H1 (cell line): Measurements from ENCODE around the gene BMERB1. TPM values are rescaled to one million over a fixed set of nuclear protein-coding genes. Genes with fewer than 3 reads are reported as not detected.
A peak's percentile ranks its signal among the peaks of the same experiment; 100 is the strongest.

Experiments used
- CTCF ChIA-PET: fragments of 300-600 bp; sonication (Branson Sonifier 250); formaldehyde crosslinking; loops from one replicate; lab custom pipeline; 2021; ENCODE audit not compliant: partially characterized antibody; lab: Charles Lee
- POLR2A ChIA-PET: fragments of 300-600 bp; sonication (Branson Sonifier 250); formaldehyde crosslinking; loops from one replicate; lab custom pipeline; 2021; ENCODE audit warnings: inconsistent platforms; ENCODE audit not compliant: partially characterized antibody; lab: Charles Lee
- DNase-seq, 2 experiments: peaks; one replicate each; pipeline versions ENCODE4 v3.0.0 to v3.0.0-alpha.2; 2010 to 2022; ENCODE audit warnings: low spot score in 2 of 2, low read depth in 1 of 2, mixed read lengths in 1 of 2
- FAIRE-seq: peaks from 2 replicates; lab custom pipeline; 2011; peaks lifted over from hg19 to GRCh38; lab: Jason Lieb, UNC
- H2AFZ ChIP-seq: 2 replicates; pipeline ENCODE4 v1.8.1; 2012; ENCODE audit warnings: low read length, inconsistent platforms
- H2AK5ac ChIP-seq: 2 replicates; pipeline ENCODE4 v1.6.1; 2013; ENCODE audit warnings: low read depth, low read length
- H2BK120ac ChIP-seq: replicated peaks from 2 replicates; pipeline ENCODE3; 2013; ENCODE audit warnings: low read depth, low read length, inconsistent platforms
- H2BK12ac ChIP-seq: 2 replicates; pipeline ENCODE4 v1.6.1; 2013; ENCODE audit warnings: low read depth, low read length
- H2BK15ac ChIP-seq: 2 replicates; pipeline ENCODE4 v1.6.1; 2013; ENCODE audit warnings: low read length
- H2BK20ac ChIP-seq: 2 replicates; pipeline ENCODE4 v1.6.1; 2013; ENCODE audit warnings: low read length
- H2BK5ac ChIP-seq: 2 replicates; pipeline ENCODE4 v1.6.1; 2013; ENCODE audit warnings: low read depth, low read length
- H3K14ac ChIP-seq: 2 replicates; pipeline ENCODE4 v1.6.1; 2013; ENCODE audit warnings: inconsistent platforms; ENCODE audit not compliant: insufficient read length
- H3K18ac ChIP-seq: 2 replicates; pipeline ENCODE4 v1.6.1; 2013; ENCODE audit warnings: low read length; ENCODE audit errors: extremely low read depth
- H3K23ac ChIP-seq: 2 replicates; pipeline ENCODE4 v1.6.1; 2013; ENCODE audit warnings: inconsistent platforms; ENCODE audit not compliant: insufficient read length
- H3K23me2 ChIP-seq: 2 replicates; pipeline ENCODE4 v1.6.1; 2013; ENCODE audit warnings: low read depth, low read length
- H3K27ac ChIP-seq: 2 replicates; pipeline ENCODE4 v1.6.1; 2011; ENCODE audit warnings: low read depth, low read length, inconsistent platforms
- H3K27me3 ChIP-seq, 4 experiments: replicated peaks in 1 of 4; 1 replicate in 1 of 4; 2 replicates in 3 of 4; pipeline versions ENCODE4 v1.6.1 to v1.8.1; 2011 to 2013; ENCODE audit warnings: low read length in 3 of 4, mild to moderate bottlenecking in 3 of 4, inconsistent platforms in 2 of 4, mixed read lengths in 2 of 4, moderate library complexity in 1 of 4; ENCODE audit not compliant: control insufficient read depth in 3 of 4, insufficient read depth in 3 of 4; ENCODE audit errors: extremely low read depth in 1 of 4
- H3K36me3 ChIP-seq, 4 experiments: 2 replicates each; pipeline versions ENCODE4 v1.6.1 to v1.8.1; 2011 to 2013; ENCODE audit warnings: mild to moderate bottlenecking in 4 of 4, low read length in 3 of 4, moderate library complexity in 2 of 4, control low read depth in 1 of 4, inconsistent platforms in 1 of 4; ENCODE audit not compliant: insufficient read depth in 4 of 4, control insufficient read depth in 2 of 4
- H3K4ac ChIP-seq: replicated peaks from 2 replicates; pipeline ENCODE3; 2013; ENCODE audit warnings: low read length, low read depth, mixed read lengths, inconsistent platforms; ENCODE audit not compliant: insufficient read length
- H3K4me1 ChIP-seq, 4 experiments: replicated peaks in 1 of 4; 1 replicate in 1 of 4; 2 replicates in 3 of 4; pipeline versions ENCODE4 v1.6.1 to v1.8.1; 2011 to 2013; ENCODE audit warnings: low read length in 3 of 4, inconsistent platforms in 2 of 4, mixed read lengths in 1 of 4; ENCODE audit not compliant: insufficient read depth in 4 of 4, control insufficient read depth in 3 of 4
- H3K4me2 ChIP-seq, 2 experiments: 2 replicates each; pipeline versions ENCODE4 v1.6.1 to v1.8.1; 2011 to 2013; ENCODE audit warnings: low read depth in 2 of 2, low read length in 2 of 2, control low read depth in 1 of 2, inconsistent platforms in 1 of 2, mild to moderate bottlenecking in 1 of 2; ENCODE audit not compliant: insufficient read depth in 1 of 2
- H3K4me3 ChIP-seq, 4 experiments: fragments of 200-600, 300-600 bp in 1 of 4; sonication (generic), shearing (Covaris generic), sonication (Bioruptor Twin) in 1 of 4; 2 replicates each; pipeline versions ENCODE4 v1.5.1 to v1.8.1; 2011 to 2016; ENCODE audit warnings: low read length in 4 of 4, low read depth in 3 of 4, control low read depth in 2 of 4, inconsistent platforms in 2 of 4, mild to moderate bottlenecking in 2 of 4, mixed read lengths in 1 of 4, moderate library complexity in 1 of 4; ENCODE audit not compliant: insufficient read depth in 2 of 4; ENCODE audit errors: extremely low read depth in 1 of 4
- H3K56ac ChIP-seq: replicated peaks from 2 replicates; pipeline ENCODE3; 2013; ENCODE audit warnings: low read depth, mild to moderate bottlenecking, mixed read lengths, low read length, inconsistent platforms; ENCODE audit not compliant: insufficient read length
- H3K79me1 ChIP-seq: 2 replicates; pipeline ENCODE4 v1.6.1; 2013; ENCODE audit warnings: low read depth, low read length, control low read depth
- H3K79me2 ChIP-seq, 2 experiments: 2 replicates each; pipeline versions ENCODE4 v1.6.1 to v1.8.1; 2012 to 2013; ENCODE audit warnings: low read length in 2 of 2, mild to moderate bottlenecking in 2 of 2, inconsistent platforms in 1 of 2; ENCODE audit not compliant: insufficient read depth in 2 of 2, control insufficient read depth in 1 of 2
- H3K9ac ChIP-seq, 4 experiments: replicated peaks in 1 of 4; 1 replicate in 1 of 4; 2 replicates in 3 of 4; pipeline versions ENCODE4 v1.6.1 to v1.8.1; 2011 to 2013; ENCODE audit warnings: low read depth in 3 of 4, low read length in 3 of 4, control low read depth in 2 of 4, mild to moderate bottlenecking in 2 of 4, moderate library complexity in 2 of 4, inconsistent platforms in 1 of 4; ENCODE audit errors: extremely low read depth in 1 of 4
- H3K9me3 ChIP-seq, 2 experiments: 2 replicates each; pipeline versions ENCODE4 v1.6.1 to v1.8.1; 2012 to 2013; ENCODE audit warnings: mild to moderate bottlenecking in 2 of 2, moderate library complexity in 2 of 2, control low read depth in 1 of 2, inconsistent platforms in 1 of 2, low read depth in 1 of 2, low read length in 1 of 2, mixed read lengths in 1 of 2; ENCODE audit not compliant: insufficient read depth in 2 of 2
- H4K20me1 ChIP-seq, 2 experiments: replicated peaks in 1 of 2; 2 replicates each; pipeline versions ENCODE3 to v1.8.1; 2011 to 2013; ENCODE audit warnings: inconsistent platforms in 2 of 2, low read length in 2 of 2, mild to moderate bottlenecking in 1 of 2; ENCODE audit not compliant: insufficient read depth in 2 of 2, control insufficient read depth in 1 of 2
- H4K5ac ChIP-seq: 2 replicates; pipeline ENCODE4 v1.6.1; 2013; ENCODE audit warnings: low read length, low read depth, mixed read lengths, inconsistent platforms; ENCODE audit not compliant: insufficient read length
- H4K8ac ChIP-seq: 2 replicates; pipeline ENCODE4 v1.8.0; 2013; ENCODE audit warnings: mild to moderate bottlenecking, moderate library complexity, low read length, inconsistent platforms; ENCODE audit not compliant: insufficient read depth; ENCODE audit errors: extremely low read depth
- H4K91ac ChIP-seq: replicated peaks from 2 replicates; pipeline ENCODE3; 2013; ENCODE audit warnings: low read length, mixed read lengths, inconsistent platforms; ENCODE audit not compliant: insufficient read length
- CBX8 ChIP-seq: fragments of 300-800, 300-1000 bp; sonication (generic); IDR thresholded peaks from 2 replicates; pipeline ENCODE4 v1.7.1; 2016; ENCODE audit warnings: low read depth, low read length, borderline replicate concordance
- CEBPB ChIP-seq: IDR thresholded peaks from 2 replicates; pipeline ENCODE4 v1.6.1; 2012; ENCODE audit warnings: low read depth, low read length
- CHD2 ChIP-seq: IDR thresholded peaks from 2 replicates; pipeline ENCODE4 v1.6.1; 2012; ENCODE audit warnings: low read length, improper control_type of control experiment
- GTF2F1 ChIP-seq: IDR thresholded peaks from 2 replicates; pipeline ENCODE4 v1.6.1; 2012; ENCODE audit warnings: low read depth, low read length, improper control_type of control experiment, borderline replicate concordance
- POLR2AphosphoS5 ChIP-seq: IDR thresholded peaks from 2 replicates; pipeline ENCODE4 v1.6.1; 2011; ENCODE audit warnings: low read depth, low read length
- YY1 ChIP-seq: IDR thresholded peaks from 2 replicates; pipeline ENCODE4 v1.6.1; 2011; ENCODE audit warnings: low read depth, mild to moderate bottlenecking, low read length
- WGBS, 2 experiments: shearing (Covaris generic) in 1 of 2; methylation state at CpG; one replicate each; pipeline versions ENCODE4 v1.1.6 to v1.1.7; 2013 to 2015; ENCODE audit warnings: low lambda C conversion rate in 2 of 2, mixed read lengths in 2 of 2, inconsistent platforms in 1 of 2, low coverage in 1 of 2, missing lambda C conversion rate in 1 of 2; ENCODE audit not compliant: insufficient replicate concordance in 2 of 2, insufficient coverage in 1 of 2, insufficient read length in 1 of 2; ENCODE audit errors: extremely low coverage in 1 of 2, missing lambda C conversion rate in 1 of 2; 5-methylcytosine and 5-hydroxymethylcytosine counted together
- polyA plus RNA-seq, 7 experiments: library from polyadenylated mRNA; depleted of rRNA in 3 of 7; stranded (reverse) in 5 of 7; unstranded in 2 of 7; fragments of >200 nt in 5 of 7; fragments of 200-250 nt in 2 of 7; gene quantifications; 1 replicate in 5 of 7; 2 replicates in 1 of 7; 4 replicates in 1 of 7; pipeline versions ENCODE4 v1.2.1 to v1.2.3, GENCODE V29; 2011 to 2013; ENCODE audit warnings: missing spikeins in 2 of 7, mixed read lengths in 2 of 7
- total RNA-seq: library from RNA; stranded (reverse); fragmentation: NEBNext Ultra II Directional; extraction: Animal tissue kit (Norgen Biotek cat#: 25700); gene quantifications from 2 replicates; pipeline ENCODE4 v1.2.1, GENCODE V29; 2021

Gene BMERB1
- total and polyA plus RNA-seq, 2 of the 8 experiments (the other 6 are each of a cell fraction or from before 2014, with no cell fraction given) = 23.5 to 27.1 TPM

DNA sequence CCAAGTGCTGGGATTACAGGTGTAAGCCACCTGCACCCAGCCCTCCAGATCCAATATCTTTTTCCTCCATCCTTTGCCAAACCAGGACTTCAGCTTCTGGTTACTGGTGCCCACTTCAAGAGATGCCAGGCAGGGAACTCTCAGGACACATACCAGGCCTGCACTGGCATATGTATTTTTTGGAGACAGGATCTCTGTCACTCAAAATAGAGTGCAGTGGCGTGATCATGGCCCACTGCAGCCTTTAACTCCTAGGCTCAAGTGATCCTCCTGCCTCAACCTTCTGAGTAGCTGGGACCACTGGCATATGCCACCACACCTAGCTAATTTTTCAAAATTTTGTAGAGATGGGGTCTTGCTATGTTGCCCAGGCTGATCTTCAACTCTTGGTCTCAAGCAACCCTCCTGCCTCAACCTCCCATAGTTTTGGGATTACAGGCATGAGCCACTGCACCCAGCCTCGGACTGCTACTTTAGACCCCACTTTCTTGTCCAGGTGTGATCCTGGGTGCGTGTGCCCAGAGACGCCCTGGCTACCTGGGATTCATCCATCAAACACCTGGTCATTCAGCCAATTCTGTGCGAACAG, 55.8 kb downstream of the BMERB1 start:
- H2AK5ac ChIP-seq = no peak overlapping the region

More for the DNA sequence above, 55.8 kb downstream of the BMERB1 start:
- Histone ChIP-seq H2BK12ac (no peak overlapping the region), H3K4me3 (no peak overlapping the region), H3K14ac (no peak overlapping the region), H2AFZ (no peak overlapping the region), H2BK20ac (no peak overlapping the region), H3K27ac (no peak overlapping the region), H3K23me2 (no peaks in the 10 kb centered on the region), H4K20me1 (no peaks in the 10 kb centered on the region), H4K91ac (no peak overlapping the region), H3K9me3 (no peaks in the 10 kb centered on the region), H3K9ac (no peak overlapping the region), H3K4ac (no peak overlapping the region), H4K8ac (no peak overlapping the region), H3K79me2 (no peaks in the 10 kb centered on the region), H3K4me2 (no peak overlapping the region), H4K5ac (no peak overlapping the region), H3K4me1 (peaks cover 0 to 4% (median 0%) of the 10 kb centered on the region in 4 experiments; a peak in 1 of 7 replicates), H3K56ac (no peak overlapping the region), H3K36me3 (no peaks in the 10 kb centered on the region), H2BK5ac (no peak overlapping the region), H3K27me3 (no peaks in the 10 kb centered on the region), H2BK15ac (no peak overlapping the region), H3K79me1 (no peaks in the 10 kb centered on the region), H3K23ac (no peak overlapping the region), H3K18ac (no peak overlapping the region), H2BK120ac (no peak overlapping the region)
- DNase-seq (peak in 1 of 2 experiments; percentile 14), FAIRE-seq (no peak)
- CTCF ChIA-PET = interaction anchor here (0.6 kb wide), 1 partner anchor 13 kb away, joined by 3 read pairs; no protein-coding TSS in a partner anchor
- POLR2A ChIA-PET = interaction anchor here (0.6 kb wide), 1 partner anchor 76 kb away, joined by 3 read pairs; no protein-coding TSS in a partner anchor
- 97% methylated on average over 5 of the region's 5 CpGs; no CpG with 5 or more reads in 1 of the 2 experiments for WGBS, 2 experiments
- TF ChIP-seq YY1 (no peak), CHD2 (no peak), POLR2AphosphoS5 (no peak), CBX8 (no peak), CEBPB (no peak), GTF2F1 (no peak)
